GOT3 (cell line): ENCODE results near the gene MAGEB17.

Experiments used
- DNase-seq: peaks from one replicate; lab custom pipeline; 2025; ENCODE audit warnings: mixed read lengths; lab: John Stamatoyannopoulos, UW

Gene MAGEB17

GRCh38 chrX:16210061-16210460 is 42.8 kb downstream of the MAGEB17 start:
- no peak for DNase-seq

GRCh38 chrX:16212024-16212423 is 44.7 kb downstream of the MAGEB17 start:
- no peak for DNase-seq

- no peak for DNase-seq
Observed at GRCh38 chrX:16212436-16212835, 45.2 kb downstream of the MAGEB17 start.

GRCh38 chrX:16213961-16214360 is 46.7 kb downstream of the MAGEB17 start:
- DNase-seq: no peak

- no peak for DNase-seq
Observed at GRCh38 chrX:16215660-16216059, 48.4 kb downstream of the MAGEB17 start.
